ENCODE data around the gene SRPX. TPM values are rescaled to one million over a fixed set of nuclear protein-coding genes. Genes with fewer than 3 reads are reported as not detected.

The SRPX gene
- total and polyA plus RNA-seq, 4 donors, result 14.1 to 110 (median 57.3) TPM

DNA sequence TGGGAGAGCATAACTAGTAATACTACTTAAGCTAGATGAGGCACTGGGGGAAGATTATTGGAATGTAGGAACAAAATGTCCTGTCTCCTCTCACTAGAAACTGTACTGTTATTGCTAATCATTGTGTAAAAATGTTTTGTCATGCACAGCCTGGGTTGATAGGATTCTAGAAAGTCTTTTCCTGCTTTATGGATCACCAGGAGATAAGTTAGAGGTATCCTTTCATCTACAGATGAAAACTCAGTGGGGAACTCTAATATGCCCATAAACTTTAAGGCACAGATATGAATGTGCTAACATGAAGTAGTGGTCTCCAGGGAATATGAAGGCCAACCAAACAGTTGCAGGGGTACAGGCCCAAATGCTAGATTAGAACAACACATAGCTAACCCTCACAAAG lies 57.5 kb downstream of the SRPX start:
- DNase-seq (no peak), ATAC-seq (ENCODE audit: low FRiP score) (no peak)
- H3K4me3 ChIP-seq (ENCODE audit: low read length in 2 of 2), result no peak overlapping the region
- intact Hi-C loops (cut with DNase I), result loop anchor here in 1 of 2 donors (10.0 kb wide), 2 partner anchors 238 to 418 kb away; no protein-coding TSS in a partner anchor
- no peaks in the 10 kb centered on the region for H3K9me3 ChIP-seq (ENCODE audit: control insufficient read depth, low read length)
- no peaks in the 10 kb centered on the region for H3K4me1 ChIP-seq (ENCODE audit: control insufficient read depth in 1 of 2, insufficient read depth in 2 of 2, low read length in 2 of 2)
- H3K27me3 ChIP-seq (ENCODE audit: control insufficient read depth in 1 of 2, insufficient read depth in 2 of 2, low read length in 1 of 2), result no peaks in the 10 kb centered on the region
- peaks cover 0 to 2% of the 10 kb centered on the region in 2 donors for H3K36me3 ChIP-seq (ENCODE audit: control insufficient read depth in 1 of 2, insufficient read depth in 2 of 2, low read length in 1 of 2)
- H3K27ac ChIP-seq (ENCODE audit: low read depth in 1 of 2, low read length in 2 of 2), result no peak overlapping the region

DNA sequence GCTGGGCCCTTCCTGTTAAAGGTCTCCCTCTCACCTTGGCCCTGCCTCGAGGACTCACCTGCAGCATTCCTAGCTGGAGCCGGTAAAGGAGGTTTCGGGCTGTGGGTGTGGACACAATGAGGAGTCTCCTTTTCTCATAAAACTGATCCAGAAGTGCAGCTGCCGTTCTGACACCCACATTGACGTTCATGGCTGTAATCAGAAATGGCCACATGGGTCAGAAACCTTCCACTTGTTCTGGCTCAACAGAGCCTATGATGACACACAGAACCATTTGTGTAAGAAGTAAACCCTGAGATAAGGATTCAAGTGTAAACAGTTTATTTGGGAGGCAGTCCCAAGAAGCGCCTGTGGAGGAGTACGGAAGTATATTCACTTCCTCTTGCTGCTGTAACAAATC lies 63.8 kb downstream of the SRPX start:
- DNase-seq, result no peak
- Histone ChIP-seq H3K27ac (ENCODE audit: low read depth in 1 of 2, low read length in 2 of 2) (no peak overlapping the region), H3K4me1 (ENCODE audit: control insufficient read depth in 1 of 2, insufficient read depth in 2 of 2, low read length in 2 of 2) (no peaks in the 10 kb centered on the region), H3K27me3 (ENCODE audit: control insufficient read depth in 1 of 2, insufficient read depth in 2 of 2, low read length in 1 of 2) (no peaks in the 10 kb centered on the region), H3K36me3 (ENCODE audit: control insufficient read depth in 1 of 2, insufficient read depth in 2 of 2, low read length in 1 of 2) (peaks cover 0 to 2% of the 10 kb centered on the region in 2 donors), H3K9me3 (ENCODE audit: control insufficient read depth, low read length) (no peaks in the 10 kb centered on the region), H3K4me3 (ENCODE audit: low read length in 2 of 2) (no peak overlapping the region)
- no peak for ATAC-seq (ENCODE audit: low FRiP score)
- WGBS, 2 donors, result 78 to 96% methylated on average over 7 of the region's 7 CpGs
- intact Hi-C loops (cut with DNase I), result no loop called here

DNA sequence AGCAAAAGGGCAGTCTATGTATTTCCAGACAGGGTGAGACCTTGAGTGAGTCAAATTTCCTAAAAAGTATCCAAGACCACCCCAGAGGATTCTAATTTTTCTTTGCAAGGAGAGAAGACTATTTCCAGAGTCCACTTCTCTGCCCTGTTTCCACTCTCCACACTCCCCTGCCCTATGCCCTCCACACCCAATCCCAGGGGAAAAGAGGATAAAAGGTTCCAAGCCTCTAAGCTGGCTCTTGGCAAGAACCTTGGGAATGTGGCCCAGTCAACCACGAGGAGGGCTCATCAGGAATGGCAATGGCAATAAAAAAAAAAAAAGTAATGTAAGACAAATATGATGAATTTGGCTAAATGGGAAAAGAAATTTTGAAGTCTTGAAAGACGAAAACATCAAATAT lies 65.9 kb downstream of the SRPX start:
- DNase-seq, result no peak
- intact Hi-C loops (cut with DNase I), result no loop called here
- Histone ChIP-seq H3K4me3 (ENCODE audit: low read length in 2 of 2) (no peak overlapping the region), H3K27me3 (ENCODE audit: control insufficient read depth in 1 of 2, insufficient read depth in 2 of 2, low read length in 1 of 2) (no peaks in the 10 kb centered on the region), H3K27ac (ENCODE audit: low read depth in 1 of 2, low read length in 2 of 2) (no peak overlapping the region), H3K36me3 (ENCODE audit: control insufficient read depth in 1 of 2, insufficient read depth in 2 of 2, low read length in 1 of 2) (no peaks in the 10 kb centered on the region), H3K9me3 (ENCODE audit: control insufficient read depth, low read length) (no peaks in the 10 kb centered on the region), H3K4me1 (ENCODE audit: control insufficient read depth in 1 of 2, insufficient read depth in 2 of 2, low read length in 2 of 2) (no peaks in the 10 kb centered on the region)
- no peak for ATAC-seq (ENCODE audit: low FRiP score)
- 21 to 40% methylated on average over 2 of the region's 2 CpGs for WGBS, 2 donors

DNA sequence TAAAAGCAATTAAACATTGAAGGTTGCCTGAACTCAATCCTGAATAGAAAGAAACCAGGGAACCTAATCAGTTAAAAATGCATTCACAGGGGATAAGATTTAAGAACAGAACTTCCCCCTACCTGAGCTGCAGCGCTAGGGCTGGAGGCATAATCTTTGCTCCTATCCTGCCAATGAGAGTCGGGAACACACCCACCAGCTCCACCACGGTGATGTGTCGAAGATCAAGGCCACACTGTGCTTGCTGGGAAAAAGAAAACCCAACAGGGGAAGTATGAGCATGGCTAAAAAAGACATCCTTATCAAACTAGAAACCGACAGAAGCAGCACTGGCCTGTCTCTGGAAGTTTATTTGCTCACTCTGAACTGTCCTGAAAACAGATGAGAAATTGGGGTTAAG lies 66.3 kb downstream of the SRPX start:
- H3K27me3 ChIP-seq (ENCODE audit: control insufficient read depth in 1 of 2, insufficient read depth in 2 of 2, low read length in 1 of 2), result no peaks in the 10 kb centered on the region
- H3K9me3 ChIP-seq (ENCODE audit: control insufficient read depth, low read length), result no peaks in the 10 kb centered on the region
- ATAC-seq (ENCODE audit: low FRiP score) (no peak), DNase-seq (no peak)
- no peaks in the 10 kb centered on the region for H3K36me3 ChIP-seq (ENCODE audit: control insufficient read depth in 1 of 2, insufficient read depth in 2 of 2, low read length in 1 of 2)
- no peak overlapping the region for H3K4me3 ChIP-seq (ENCODE audit: low read length in 2 of 2)
- intact Hi-C loops (cut with DNase I), result no loop called here
- no peaks in the 10 kb centered on the region for H3K4me1 ChIP-seq (ENCODE audit: control insufficient read depth in 1 of 2, insufficient read depth in 2 of 2, low read length in 2 of 2)
- no peak overlapping the region for H3K27ac ChIP-seq (ENCODE audit: low read depth in 1 of 2, low read length in 2 of 2)
- WGBS, 2 donors, result 56 to 75% methylated on average over 5 of the region's 5 CpGs

DNA sequence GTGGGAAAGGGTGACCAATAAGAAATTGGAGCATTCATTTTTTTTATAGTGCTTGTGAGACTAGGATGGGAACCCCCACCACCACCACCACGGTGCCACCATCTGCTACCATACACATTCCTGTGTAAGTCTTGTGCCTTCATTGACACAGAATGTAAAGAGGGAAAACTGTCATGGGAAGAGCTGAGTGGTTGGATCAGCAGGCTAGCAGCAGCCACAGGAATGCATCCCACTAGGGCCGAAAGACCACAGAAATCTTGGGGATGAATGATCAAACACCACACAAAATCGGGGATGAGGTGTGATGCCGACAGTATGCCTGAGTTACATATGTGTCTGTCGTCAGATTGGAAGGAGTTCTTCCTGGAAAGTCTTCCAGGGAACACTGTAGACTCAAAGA lies 69.2 kb downstream of the SRPX start:
- intact Hi-C loops (cut with DNase I), result no loop called here
- WGBS, 2 donors, result 72 to 94% methylated on average over 5 of the region's 5 CpGs
- no peaks in the 10 kb centered on the region for H3K27me3 ChIP-seq (ENCODE audit: control insufficient read depth in 1 of 2, insufficient read depth in 2 of 2, low read length in 1 of 2)
- no peaks in the 10 kb centered on the region for H3K9me3 ChIP-seq (ENCODE audit: control insufficient read depth, low read length)
- H3K4me1 ChIP-seq (ENCODE audit: control insufficient read depth in 1 of 2, insufficient read depth in 2 of 2, low read length in 2 of 2), result no peaks in the 10 kb centered on the region
- H3K36me3 ChIP-seq (ENCODE audit: control insufficient read depth in 1 of 2, insufficient read depth in 2 of 2, low read length in 1 of 2), result no peaks in the 10 kb centered on the region
- H3K27ac ChIP-seq (ENCODE audit: low read depth in 1 of 2, low read length in 2 of 2), result no peak overlapping the region
- DNase-seq (no peak), ATAC-seq (ENCODE audit: low FRiP score) (no peak)
- H3K4me3 ChIP-seq (ENCODE audit: low read length in 2 of 2), result no peak overlapping the region

DNA sequence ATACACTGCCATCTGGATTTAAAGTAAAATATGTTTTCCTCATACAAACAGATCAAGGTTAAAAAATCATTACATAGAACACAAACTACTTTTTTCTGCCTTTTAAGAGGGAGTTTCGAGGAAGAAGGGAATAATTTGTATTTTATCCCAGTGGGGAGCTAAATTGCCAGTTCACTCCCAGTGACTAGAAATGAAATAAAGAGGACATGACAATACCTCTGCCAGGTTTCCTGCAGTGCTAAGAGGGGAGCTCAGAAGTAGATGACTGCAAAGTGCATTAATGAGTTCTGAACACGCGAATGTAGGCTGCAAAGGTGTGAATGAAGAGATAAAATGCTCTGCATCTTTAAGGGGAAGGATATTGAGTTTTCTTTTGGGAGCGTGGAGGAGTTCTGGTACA lies 69.7 kb downstream of the SRPX start:
- no peak for ATAC-seq (ENCODE audit: low FRiP score)
- no peaks in the 10 kb centered on the region for H3K9me3 ChIP-seq (ENCODE audit: control insufficient read depth, low read length)
- WGBS, 2 donors, result 69 to 96% methylated on average over 4 of the region's 4 CpGs
- no peak for DNase-seq
- H3K4me3 ChIP-seq (ENCODE audit: low read length in 2 of 2), result no peak overlapping the region
- H3K36me3 ChIP-seq (ENCODE audit: control insufficient read depth in 1 of 2, insufficient read depth in 2 of 2, low read length in 1 of 2), result no peaks in the 10 kb centered on the region
- no peaks in the 10 kb centered on the region for H3K27me3 ChIP-seq (ENCODE audit: control insufficient read depth in 1 of 2, insufficient read depth in 2 of 2, low read length in 1 of 2)
- no peaks in the 10 kb centered on the region for H3K4me1 ChIP-seq (ENCODE audit: control insufficient read depth in 1 of 2, insufficient read depth in 2 of 2, low read length in 2 of 2)
- intact Hi-C loops (cut with DNase I), result no loop called here
- H3K27ac ChIP-seq (ENCODE audit: low read depth in 1 of 2, low read length in 2 of 2), result no peak overlapping the region

DNA sequence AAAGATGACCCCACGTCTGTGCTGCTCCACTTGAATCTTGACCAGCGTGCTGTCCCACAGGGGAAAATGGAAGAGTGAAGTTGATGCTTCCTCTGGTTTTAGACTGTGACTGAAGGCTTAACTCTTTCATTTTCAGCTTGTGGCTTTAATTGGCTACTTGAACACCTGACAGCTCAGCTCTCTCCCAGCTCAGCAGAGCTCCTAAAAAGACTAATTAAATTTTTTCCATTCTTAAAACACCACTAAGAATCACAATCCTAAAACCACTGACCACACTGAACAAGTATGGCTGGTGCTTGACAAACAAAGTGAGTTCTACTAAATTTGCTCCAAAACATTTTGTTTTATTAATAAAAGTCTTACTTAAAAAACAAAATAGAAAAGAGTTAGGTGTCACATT lies 71.7 kb downstream of the SRPX start:
- Histone ChIP-seq H3K36me3 (ENCODE audit: control insufficient read depth in 1 of 2, insufficient read depth in 2 of 2, low read length in 1 of 2) (no peaks in the 10 kb centered on the region), H3K4me3 (ENCODE audit: low read length in 2 of 2) (no peak overlapping the region), H3K27me3 (ENCODE audit: control insufficient read depth in 1 of 2, insufficient read depth in 2 of 2, low read length in 1 of 2) (no peaks in the 10 kb centered on the region), H3K4me1 (ENCODE audit: control insufficient read depth in 1 of 2, insufficient read depth in 2 of 2, low read length in 2 of 2) (no peaks in the 10 kb centered on the region), H3K9me3 (ENCODE audit: control insufficient read depth, low read length) (no peaks in the 10 kb centered on the region), H3K27ac (ENCODE audit: low read depth in 1 of 2, low read length in 2 of 2) (no peak overlapping the region)
- 66 to 93% methylated on average over 2 of the region's 2 CpGs for WGBS, 2 donors
- no peak for ATAC-seq (ENCODE audit: low FRiP score)
- DNase-seq, result no peak
- intact Hi-C loops (cut with DNase I), result no loop called here

DNA sequence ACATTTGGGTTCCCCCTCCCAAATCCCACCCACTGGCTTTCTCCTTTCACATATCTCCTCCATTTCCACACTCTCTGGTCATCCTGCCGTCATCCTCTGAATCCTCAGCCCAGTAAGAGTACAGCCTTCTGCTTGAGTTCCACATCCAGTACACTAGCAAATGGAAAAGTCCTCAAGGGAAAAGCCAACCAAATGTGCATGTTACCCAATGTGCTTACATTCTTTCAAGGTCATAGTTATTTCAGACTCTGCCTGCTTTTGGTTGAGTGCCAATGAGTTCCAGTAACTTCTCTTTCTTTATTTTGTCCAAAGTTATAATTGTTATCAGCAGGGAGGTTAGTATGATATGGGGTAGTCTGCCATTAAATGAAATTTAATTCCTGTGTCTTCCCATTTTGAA lies 78.1 kb downstream of the SRPX start:
- Histone ChIP-seq H3K36me3 (ENCODE audit: control insufficient read depth in 1 of 2, insufficient read depth in 2 of 2, low read length in 1 of 2) (no peaks in the 10 kb centered on the region), H3K9me3 (ENCODE audit: control insufficient read depth, low read length) (no peaks in the 10 kb centered on the region), H3K27ac (ENCODE audit: low read depth in 1 of 2, low read length in 2 of 2) (no peak overlapping the region), H3K4me1 (ENCODE audit: control insufficient read depth in 1 of 2, insufficient read depth in 2 of 2, low read length in 2 of 2) (no peaks in the 10 kb centered on the region), H3K4me3 (ENCODE audit: low read length in 2 of 2) (no peak overlapping the region), H3K27me3 (ENCODE audit: control insufficient read depth in 1 of 2, insufficient read depth in 2 of 2, low read length in 1 of 2) (no peaks in the 10 kb centered on the region)
- ATAC-seq (ENCODE audit: low FRiP score) (no peak), DNase-seq (no peak)
- intact Hi-C loops (cut with DNase I), result no loop called here
- WGBS, 2 donors, result 44 to 54% methylated on average over 1 of the region's 1 CpG

DNA sequence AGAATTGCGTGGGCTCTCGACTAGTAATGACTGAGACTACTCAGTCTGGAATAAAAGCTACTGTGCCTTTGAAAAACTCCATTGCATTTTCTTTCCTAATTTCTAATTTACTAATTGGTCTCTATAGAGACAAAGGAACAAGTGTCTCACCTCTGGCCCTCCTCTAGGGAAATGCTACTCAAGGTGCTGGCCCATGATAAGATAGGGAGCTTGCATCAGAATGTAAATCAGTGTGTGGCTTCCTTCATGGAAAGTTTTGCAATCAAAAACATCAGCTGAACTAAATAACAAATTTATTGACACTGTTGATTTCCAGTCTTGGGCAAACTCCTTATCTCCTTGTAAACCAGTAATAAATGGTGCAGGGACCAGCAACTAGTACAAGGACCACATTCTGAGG lies 81.8 kb downstream of the SRPX start:
- Histone ChIP-seq H3K27ac (ENCODE audit: low read depth in 1 of 2, low read length in 2 of 2) (no peak overlapping the region), H3K4me3 (ENCODE audit: low read length in 2 of 2) (no peak overlapping the region), H3K9me3 (ENCODE audit: control insufficient read depth, low read length) (no peaks in the 10 kb centered on the region), H3K36me3 (ENCODE audit: control insufficient read depth in 1 of 2, insufficient read depth in 2 of 2, low read length in 1 of 2) (no peaks in the 10 kb centered on the region), H3K27me3 (ENCODE audit: control insufficient read depth in 1 of 2, insufficient read depth in 2 of 2, low read length in 1 of 2) (no peaks in the 10 kb centered on the region), H3K4me1 (ENCODE audit: control insufficient read depth in 1 of 2, insufficient read depth in 2 of 2, low read length in 2 of 2) (no peaks in the 10 kb centered on the region)
- DNase-seq (no peak), ATAC-seq (ENCODE audit: low FRiP score) (no peak)
- intact Hi-C loops (cut with DNase I), result no loop called here
- 85 to 98% methylated on average over 2 of the region's 2 CpGs for WGBS, 2 donors
